ENCODE measurements around the gene LMF1.

LMF1 gene

GRCh38 chr16:928526-928925 lies 42.3 kb downstream of the LMF1 start:
- H3K9me2 ChIP-seq (replicated peaks; ENCODE audit: insufficient read depth, low read length): no peaks in the 10 kb centered on the region
- no peaks in the 10 kb centered on the region for H3F3A ChIP-seq (ENCODE audit: insufficient read depth)
- H3K9me3 ChIP-seq (ENCODE audit: insufficient read depth, low read length): no peaks in the 10 kb centered on the region
- no peak overlapping the region for H3K9ac ChIP-seq (ENCODE audit: low read length)
- no peaks in the 10 kb centered on the region for H3K79me2 ChIP-seq (ENCODE audit: insufficient read depth, low read length)
- H3K4me2 ChIP-seq (ENCODE audit: low read depth, low read length, poor library complexity, severe bottlenecking): no peak overlapping the region
- H4K20me1 ChIP-seq (ENCODE audit: low read depth, low read length): no peaks in the 10 kb centered on the region
- no peaks in the 10 kb centered on the region for H3K27me3 ChIP-seq (ENCODE audit: low read length)
- TF ChIP-seq CTCF (IDR thresholded peaks at IDR 0.05; ENCODE audit: insufficient read depth, low read length, poor library complexity, severe bottlenecking) (no peak), EZH2phosphoT487 (conservative IDR thresholded peaks at IDR 0.05; ENCODE audit: low read length) (no peak)
- no peaks in the 10 kb centered on the region for H3K36me3 ChIP-seq (ENCODE audit: low read length)
- no peak overlapping the region for H3K4me3 ChIP-seq (ENCODE audit: insufficient read depth, low read length, poor library complexity, severe bottlenecking)
- no peak overlapping the region for H3K27ac ChIP-seq (ENCODE audit: low read depth, low read length)
- H2AFZ ChIP-seq (ENCODE audit: low read depth, low read length, severe bottlenecking): no peak overlapping the region

GRCh38 chr16:927931-928330 lies 42.9 kb downstream of the LMF1 start:
- Histone ChIP-seq H3K36me3 (ENCODE audit: low read length) (no peaks in the 10 kb centered on the region), H3K9me2 (replicated peaks; ENCODE audit: insufficient read depth, low read length) (no peaks in the 10 kb centered on the region), H3F3A (ENCODE audit: insufficient read depth) (no peaks in the 10 kb centered on the region), H3K9ac (ENCODE audit: low read length) (no peak overlapping the region), H2AFZ (ENCODE audit: low read depth, low read length, severe bottlenecking) (no peak overlapping the region), H3K4me3 (ENCODE audit: insufficient read depth, low read length, poor library complexity, severe bottlenecking) (no peak overlapping the region), H3K9me3 (ENCODE audit: insufficient read depth, low read length) (no peaks in the 10 kb centered on the region), H3K79me2 (ENCODE audit: insufficient read depth, low read length) (no peaks in the 10 kb centered on the region), H3K27ac (ENCODE audit: low read depth, low read length) (no peak overlapping the region), H3K4me2 (ENCODE audit: low read depth, low read length, poor library complexity, severe bottlenecking) (no peak overlapping the region), H4K20me1 (ENCODE audit: low read depth, low read length) (no peaks in the 10 kb centered on the region), H3K27me3 (ENCODE audit: low read length) (no peaks in the 10 kb centered on the region)
- TF ChIP-seq EZH2phosphoT487 (conservative IDR thresholded peaks at IDR 0.05; ENCODE audit: low read length): no peak
- no peak for TF ChIP-seq CTCF (IDR thresholded peaks at IDR 0.05; ENCODE audit: insufficient read depth, low read length, poor library complexity, severe bottlenecking)

GRCh38 chr16:927406-927805 lies 43.4 kb downstream of the LMF1 start:
- Histone ChIP-seq H3K27me3 (ENCODE audit: low read length) (no peaks in the 10 kb centered on the region), H4K20me1 (ENCODE audit: low read depth, low read length) (no peaks in the 10 kb centered on the region), H2AFZ (ENCODE audit: low read depth, low read length, severe bottlenecking) (no peak overlapping the region), H3K4me3 (ENCODE audit: insufficient read depth, low read length, poor library complexity, severe bottlenecking) (no peak overlapping the region), H3K9ac (ENCODE audit: low read length) (no peak overlapping the region), H3K4me2 (ENCODE audit: low read depth, low read length, poor library complexity, severe bottlenecking) (no peak overlapping the region), H3K9me3 (ENCODE audit: insufficient read depth, low read length) (no peaks in the 10 kb centered on the region), H3K79me2 (ENCODE audit: insufficient read depth, low read length) (no peaks in the 10 kb centered on the region), H3F3A (ENCODE audit: insufficient read depth) (no peaks in the 10 kb centered on the region), H3K36me3 (ENCODE audit: low read length) (no peaks in the 10 kb centered on the region), H3K9me2 (replicated peaks; ENCODE audit: insufficient read depth, low read length) (no peaks in the 10 kb centered on the region), H3K27ac (ENCODE audit: low read depth, low read length) (no peak overlapping the region)
- no peak for TF ChIP-seq EZH2phosphoT487 (conservative IDR thresholded peaks at IDR 0.05; ENCODE audit: low read length)

- Histone ChIP-seq H3K4me2 (ENCODE audit: low read depth, low read length, poor library complexity, severe bottlenecking) (no peak overlapping the region), H3K27me3 (ENCODE audit: low read length) (no peaks in the 10 kb centered on the region), H3K27ac (ENCODE audit: low read depth, low read length) (no peak overlapping the region), H3K9me2 (replicated peaks; ENCODE audit: insufficient read depth, low read length) (no peaks in the 10 kb centered on the region), H3F3A (ENCODE audit: insufficient read depth) (no peaks in the 10 kb centered on the region), H2AFZ (ENCODE audit: low read depth, low read length, severe bottlenecking) (no peak overlapping the region), H3K36me3 (ENCODE audit: low read length) (no peaks in the 10 kb centered on the region), H3K4me3 (ENCODE audit: insufficient read depth, low read length, poor library complexity, severe bottlenecking) (no peak overlapping the region), H3K79me2 (ENCODE audit: insufficient read depth, low read length) (no peaks in the 10 kb centered on the region), H4K20me1 (ENCODE audit: low read depth, low read length) (no peaks in the 10 kb centered on the region), H3K9ac (ENCODE audit: low read length) (no peak overlapping the region), H3K9me3 (ENCODE audit: insufficient read depth, low read length) (no peaks in the 10 kb centered on the region)
- TF ChIP-seq EZH2phosphoT487 (conservative IDR thresholded peaks at IDR 0.05; ENCODE audit: low read length) (no peak), CTCF (IDR thresholded peaks at IDR 0.05; ENCODE audit: insufficient read depth, low read length, poor library complexity, severe bottlenecking) (no peak)
Observed at GRCh38 chr16:926715-927114, 44.1 kb downstream of the LMF1 start.

Data from SU-DHL-6 (cell line).